ENCODE results near the gene TMEM252.

DNA sequence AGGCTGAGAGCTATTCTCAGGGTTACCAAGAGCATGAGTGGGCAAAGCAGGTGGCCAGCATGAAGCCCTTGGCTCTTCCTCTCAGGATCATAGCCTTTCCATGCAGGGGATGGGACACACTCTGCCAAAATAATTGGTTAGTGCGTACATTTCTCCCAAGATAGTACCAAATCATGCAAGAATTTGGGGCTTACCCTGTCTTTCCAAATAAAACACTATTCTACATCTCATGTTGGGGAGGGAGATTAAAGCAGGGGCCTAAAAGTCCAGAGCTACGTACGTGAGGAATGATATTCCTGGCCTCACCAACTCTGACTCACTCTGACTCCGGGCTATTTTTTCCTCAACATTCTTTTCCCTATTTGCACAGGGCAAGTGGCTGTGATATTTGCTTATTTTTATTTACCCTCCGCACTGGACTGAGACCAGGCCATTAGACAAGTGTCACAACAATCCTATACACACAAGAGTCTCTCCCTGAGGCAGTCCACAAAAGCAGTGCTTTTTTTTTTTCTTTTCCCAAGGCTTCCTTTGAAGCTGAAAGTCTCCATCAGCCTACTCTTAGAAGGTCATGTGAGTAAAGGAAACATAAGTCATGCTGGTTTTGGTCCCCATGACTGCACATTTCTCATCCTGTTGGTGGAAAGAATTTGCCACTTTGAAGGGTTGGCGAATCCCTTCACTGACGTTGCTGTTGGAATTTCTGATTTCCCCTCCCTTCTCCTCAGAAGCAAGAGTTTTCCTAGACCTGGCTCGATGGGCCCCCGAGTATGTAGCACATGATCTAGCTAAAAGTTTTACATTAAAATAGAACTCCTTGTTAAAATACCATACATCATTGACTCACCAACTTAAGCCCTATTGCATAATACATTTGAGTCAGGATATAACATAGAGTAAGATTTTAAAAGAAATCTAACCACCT, 40.0 kb downstream of the TMEM252 start:
- TF ChIP-seq POLR2A (IDR thresholded peaks at IDR 0.05) (no peak), CTCF (IDR thresholded peaks at IDR 0.05) (no peak)

Data from suprapubic skin (tissue), 3 donors.